Omental fat pad (tissue), 4 donors: Measurements from ENCODE around the gene PALB2. TPM values are rescaled to one million over a fixed set of nuclear protein-coding genes. Genes with fewer than 3 reads are reported as not detected.

Source experiments
- ATAC-seq: fragments of 150-250 bp; one replicate; pipeline ENCODE4 v1.9.1; 2016; ENCODE audit warnings: mild to moderate bottlenecking, moderate library complexity; ENCODE audit not compliant: low FRiP score
- DNase-seq: peaks from one replicate; pipeline ENCODE4 v3.0.0-alpha.2; 2019; ENCODE audit warnings: low spot score
- total RNA-seq, 4 donors: library from RNA; depleted of rRNA; stranded (reverse); fragments of >200 nt; gene quantifications; one replicate each; pipeline ENCODE4 v1.1.0, GENCODE V29; 2016
- TF ChIP-seq, protein P1 (sequence below), 3 donors: fragments of 450-650 bp; IDR thresholded peaks; one replicate each; pipeline ENCODE4 v1.5.1; 2016 to 2017; ENCODE audit warnings: antibody characterized with exemption in 3 of 3, mild to moderate bottlenecking in 3 of 3, moderate library complexity in 2 of 3

The PALB2 gene
- total RNA-seq, 4 donors from 2014 or later = 6.3 to 13.8 (median 11.9) TPM

DNA sequence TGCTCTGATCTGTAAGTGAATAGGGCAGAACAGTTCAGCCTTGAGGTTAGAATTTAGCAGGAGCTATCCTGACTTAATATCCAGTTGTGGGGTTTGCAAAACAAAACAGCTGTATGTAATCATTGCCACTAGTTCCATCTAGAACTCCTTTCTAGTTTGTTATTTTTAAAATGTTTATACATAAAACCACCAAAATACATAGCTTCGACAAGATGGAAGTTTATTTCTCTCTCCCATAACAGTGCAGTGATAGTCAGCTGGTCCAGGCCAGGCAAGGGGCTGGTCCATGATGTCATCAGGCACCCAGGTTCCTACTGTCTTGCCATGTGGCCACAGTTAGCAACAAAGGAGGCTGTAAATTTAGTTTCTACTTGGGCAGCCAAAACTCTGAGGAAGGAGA lies 27.1 kb upstream of the PALB2 start:
- DNase-seq (no peak), ATAC-seq (no peak)
- TF ChIP-seq, protein P1, sequence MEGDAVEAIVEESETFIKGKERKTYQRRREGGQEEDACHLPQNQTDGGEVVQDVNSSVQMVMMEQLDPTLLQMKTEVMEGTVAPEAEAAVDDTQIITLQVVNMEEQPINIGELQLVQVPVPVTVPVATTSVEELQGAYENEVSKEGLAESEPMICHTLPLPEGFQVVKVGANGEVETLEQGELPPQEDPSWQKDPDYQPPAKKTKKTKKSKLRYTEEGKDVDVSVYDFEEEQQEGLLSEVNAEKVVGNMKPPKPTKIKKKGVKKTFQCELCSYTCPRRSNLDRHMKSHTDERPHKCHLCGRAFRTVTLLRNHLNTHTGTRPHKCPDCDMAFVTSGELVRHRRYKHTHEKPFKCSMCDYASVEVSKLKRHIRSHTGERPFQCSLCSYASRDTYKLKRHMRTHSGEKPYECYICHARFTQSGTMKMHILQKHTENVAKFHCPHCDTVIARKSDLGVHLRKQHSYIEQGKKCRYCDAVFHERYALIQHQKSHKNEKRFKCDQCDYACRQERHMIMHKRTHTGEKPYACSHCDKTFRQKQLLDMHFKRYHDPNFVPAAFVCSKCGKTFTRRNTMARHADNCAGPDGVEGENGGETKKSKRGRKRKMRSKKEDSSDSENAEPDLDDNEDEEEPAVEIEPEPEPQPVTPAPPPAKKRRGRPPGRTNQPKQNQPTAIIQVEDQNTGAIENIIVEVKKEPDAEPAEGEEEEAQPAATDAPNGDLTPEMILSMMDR (IDR thresholded peaks at IDR 0.05) = no peak

DNA sequence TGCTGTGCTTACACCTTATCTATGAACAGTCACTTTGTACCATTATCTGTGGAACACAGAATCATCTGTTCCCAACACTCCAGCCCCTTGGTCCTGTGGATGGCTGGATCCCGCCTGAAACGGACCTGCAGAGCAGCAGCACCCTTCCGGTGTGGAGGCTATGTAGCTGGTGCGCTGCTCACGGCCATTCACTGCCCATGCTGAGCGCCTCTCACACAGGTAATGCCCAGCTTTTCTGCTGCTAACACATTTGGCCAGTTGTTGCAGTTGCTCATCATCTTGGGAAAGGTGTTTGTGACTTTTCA lies 26.2 kb upstream of the PALB2 start:
- ATAC-seq = no peak
- TF ChIP-seq, protein P1 (IDR thresholded peaks at IDR 0.05) = no peak
- no peak for DNase-seq

DNA sequence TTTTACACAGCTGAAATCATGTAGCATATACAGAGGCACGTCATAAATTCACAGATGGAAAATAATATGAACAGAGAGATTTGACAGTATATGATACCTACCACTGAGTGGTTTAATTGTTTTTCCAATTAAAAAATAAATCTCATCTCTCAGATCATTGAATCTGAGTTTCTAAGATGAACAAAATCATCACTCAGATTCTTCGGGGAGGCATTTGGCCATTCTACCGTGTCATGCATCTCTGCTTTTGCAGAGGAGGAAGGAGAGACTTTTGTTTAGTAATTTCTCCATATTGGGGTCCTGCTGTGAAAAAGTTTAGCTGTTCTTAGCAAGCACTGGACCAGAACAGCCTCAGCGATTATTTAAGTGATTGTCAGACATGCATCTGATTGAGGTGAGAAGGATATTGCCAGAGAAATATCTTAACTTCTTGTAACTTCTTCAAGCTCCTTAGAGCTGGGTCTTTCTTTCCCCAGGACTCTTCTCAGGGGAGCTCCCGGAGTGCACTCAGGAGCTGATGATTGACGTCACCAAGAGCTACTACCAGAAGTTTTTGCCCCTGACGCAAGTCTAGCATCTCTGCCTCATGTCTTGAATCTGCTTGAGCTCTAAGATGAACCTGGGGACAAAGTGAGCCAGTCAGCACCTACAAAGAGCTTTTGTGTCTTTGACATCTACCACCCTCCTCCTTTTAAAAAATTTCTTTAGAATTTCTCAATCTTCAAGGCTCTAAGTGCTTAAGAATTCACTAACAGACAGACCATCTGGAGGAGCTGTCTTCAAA lies 25.7 kb upstream of the PALB2 start:
- DNase-seq (no peak), ATAC-seq (no peak)
- TF ChIP-seq, protein P1 (IDR thresholded peaks at IDR 0.05) = no peak

DNA sequence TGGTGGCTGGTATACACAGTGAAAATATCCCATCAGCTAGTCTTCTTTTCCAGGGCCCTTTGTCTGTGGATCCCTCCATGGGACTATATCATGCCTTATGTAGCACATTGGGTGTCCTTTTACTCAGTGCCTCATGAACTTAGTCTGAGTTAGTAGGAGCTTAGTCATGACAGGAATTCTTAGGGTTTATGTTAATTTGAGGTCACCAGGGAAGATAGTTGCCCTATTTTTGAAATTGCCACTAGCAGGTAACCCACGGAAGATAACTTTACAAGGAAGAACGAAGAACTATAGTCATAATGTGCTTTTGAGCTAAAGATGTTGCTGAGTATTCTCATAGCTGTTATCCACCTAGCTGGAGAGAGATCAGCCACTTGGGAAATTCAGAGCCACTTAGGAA lies 22.8 kb upstream of the PALB2 start:
- DNase-seq (no peak), ATAC-seq (no peak)
- TF ChIP-seq, protein P1 (IDR thresholded peaks at IDR 0.05) = no peak

DNA sequence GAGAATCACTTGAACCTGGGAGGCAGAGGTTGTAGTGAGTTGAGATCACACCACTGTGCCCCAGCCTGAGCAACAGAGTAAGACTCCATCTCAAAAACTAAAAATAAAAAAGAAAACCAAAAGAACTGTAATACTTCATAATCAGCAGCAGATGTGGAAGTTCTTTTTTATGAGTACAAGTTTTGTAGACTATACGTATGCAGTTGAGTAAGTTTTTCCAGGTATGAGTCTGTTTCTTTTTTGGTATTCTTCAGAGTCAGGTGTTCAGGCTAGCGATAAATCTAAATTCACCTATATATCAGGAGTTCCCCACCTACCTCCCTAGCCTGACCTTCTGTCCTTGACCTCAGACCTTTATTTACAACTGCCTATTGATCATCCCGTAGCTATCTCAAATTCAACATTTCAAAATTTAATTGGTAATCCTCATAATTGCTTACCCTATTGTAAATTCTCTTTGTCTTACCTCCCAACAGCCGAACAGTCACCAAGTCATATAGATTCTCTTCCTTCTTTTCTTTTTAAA lies 10.9 kb upstream of the PALB2 start:
- DNase-seq (no peak), ATAC-seq (no peak)
- TF ChIP-seq, protein P1 (IDR thresholded peaks at IDR 0.05) = no peak

DNA sequence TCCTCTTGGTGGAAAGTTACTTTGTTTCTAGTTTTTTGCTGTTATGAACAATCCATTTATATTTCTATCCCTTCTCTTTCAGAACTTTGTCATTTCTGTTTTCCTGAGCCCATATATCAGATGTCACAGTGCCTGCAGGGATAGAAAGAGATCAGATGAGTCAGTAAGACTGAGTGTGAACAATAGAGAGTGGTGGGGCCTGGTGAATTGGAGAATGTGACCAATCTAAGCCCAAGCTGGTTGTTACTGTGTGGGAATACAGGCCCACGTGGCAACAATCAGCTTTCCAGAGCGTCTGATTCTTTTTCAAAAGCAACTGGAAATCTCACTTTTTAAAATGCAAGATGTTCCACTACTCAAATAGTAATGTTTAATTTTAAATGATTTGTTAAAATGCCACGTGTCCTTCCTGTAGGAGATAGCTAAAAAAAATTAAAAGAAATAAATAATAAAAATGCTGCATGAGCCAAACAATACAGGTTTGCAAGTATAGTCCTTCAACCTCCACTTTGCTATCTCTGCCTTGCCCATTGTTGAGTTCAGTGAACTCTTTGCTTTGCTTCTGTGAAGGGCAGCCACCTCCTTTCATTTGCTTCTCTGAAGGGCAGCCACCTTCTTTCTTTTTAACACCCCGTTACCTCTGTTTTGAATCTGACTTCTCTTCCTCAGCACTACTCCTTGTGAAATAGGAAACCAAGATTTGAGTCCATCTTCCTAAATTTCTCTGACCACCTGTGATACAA lies 9.7 kb upstream of the PALB2 start:
- no peak for ATAC-seq
- TF ChIP-seq, protein P1 (IDR thresholded peaks at IDR 0.05) = no peak

More for the DNA sequence above, 9.7 kb upstream of the PALB2 start:
- DNase-seq = no peak
